Panc1 (cell line): ENCODE measurements around the gene YIF1A. TPM values are rescaled to one million over a fixed set of nuclear protein-coding genes. Genes with fewer than 3 reads are reported as not detected.
A peak's percentile ranks its signal among the peaks of the same experiment; 100 is the strongest.
"Not testable (repeated sequence)": the region's sequence is repeated elsewhere in the genome, so short reads cannot be mapped to it uniquely, and the experiment has no call there.

Experiments
- ATAC-seq: fragments of 200-7000 bp; cut with Tn5 transposase; 2 replicates; pipeline ENCODE4 v1.9.1; 2020; ENCODE audit warnings: mild to moderate bottlenecking, moderate library complexity
- BruUV-seq: library from RNA; stranded (reverse); fragments of 400-500 nt; replicated peaks from 2 replicates; lab custom pipeline; 2021; lab: Mats Ljungman, UMichigan
- CTCF ChIA-PET: fragments of 300-600 bp; sonication (Branson Sonifier 250); formaldehyde crosslinking; loops from one replicate; lab custom pipeline; 2022; ENCODE audit warnings: antibody characterized with exemption; lab: Charles Lee
- POLR2A ChIA-PET: fragments of 300-600 bp; sonication (Branson Sonifier 250); formaldehyde crosslinking; loops from one replicate; lab custom pipeline; 2022; ENCODE audit warnings: antibody characterized with exemption; lab: Charles Lee
- DNase-seq: peaks from one replicate; pipeline ENCODE4 v3.0.0-alpha.2; 2010; ENCODE audit warnings: low read depth, low spot score
- H3K27ac ChIP-seq: 2 replicates; pipeline ENCODE4 v1.5.1; 2011; ENCODE audit warnings: mild to moderate bottlenecking, low read length, inconsistent platforms
- H3K27me3 ChIP-seq: fragments of 200-500 bp; sonication (Bioruptor generic); 2 replicates; pipeline ENCODE4 v1.6.0; 2014; ENCODE audit warnings: low read length, inconsistent platforms; ENCODE audit not compliant: control insufficient read depth, insufficient read depth
- H3K36me3 ChIP-seq: fragments of 200-500 bp; sonication (Bioruptor generic); 2 replicates; pipeline ENCODE4 v1.5.1; 2014; ENCODE audit warnings: inconsistent platforms, mild to moderate bottlenecking, low read length, moderate library complexity; ENCODE audit not compliant: control insufficient read depth, insufficient read depth
- H3K4me1 ChIP-seq: 2 replicates; pipeline ENCODE4 v1.5.1; 2011; ENCODE audit warnings: inconsistent platforms, mild to moderate bottlenecking, low read length, moderate library complexity; ENCODE audit not compliant: control insufficient read depth, insufficient read depth
- H3K4me3 ChIP-seq, 2 experiments: 2 replicates each; pipeline ENCODE4 v1.5.1; 2011 to 2012; ENCODE audit warnings: low read depth in 2 of 2, low read length in 2 of 2, mild to moderate bottlenecking in 2 of 2, inconsistent platforms in 1 of 2, moderate library complexity in 1 of 2
- H3K9me3 ChIP-seq: fragments of 200-500 bp; sonication (Bioruptor generic); 2 replicates; pipeline ENCODE4 v1.5.1; 2014; ENCODE audit warnings: low read depth, mild to moderate bottlenecking, inconsistent platforms, low read length, moderate library complexity; ENCODE audit not compliant: control insufficient read depth, insufficient read depth
- POLR2AphosphoS5 ChIP-seq: IDR thresholded peaks from 2 replicates; pipeline ENCODE4 v1.6.1; 2012; ENCODE audit warnings: mild to moderate bottlenecking, low read depth, low read length, moderate library complexity
- SIN3A ChIP-seq: IDR thresholded peaks from 2 replicates; pipeline ENCODE4 v1.6.1; 2012; ENCODE audit warnings: low read depth, mild to moderate bottlenecking, low read length, moderate library complexity, borderline replicate concordance; ENCODE audit not compliant: insufficient read depth
- TCF7L2 ChIP-seq: IDR thresholded peaks from 2 replicates; pipeline ENCODE4 v1.6.1; 2011; ENCODE audit warnings: mild to moderate bottlenecking, low read depth, low read length, inconsistent platforms
- in situ Hi-C: cut with HindIII; loops from 2 replicates; pipeline ENCODE4 v1.10.0; 2016; ENCODE audit warnings: low sequenced_read_pairs, low pct_unique_long_range_greater_than_20kb
- intact Hi-C: fragments of 100-400 bp; cut with micrococcal nuclease; formaldehyde crosslinking; loops from one replicate; pipeline ENCODE4 v1.10.0; 2022; ENCODE audit not compliant: unreplicated experiment
- total RNA-seq: library from RNA; stranded (reverse); gene quantifications from one replicate; pipeline ENCODE4 v1.2.1, GENCODE V29; 2021; ENCODE audit not compliant: unreplicated experiment
- TF ChIP-seq, protein P1 (sequence below), 2 experiments: IDR thresholded peaks; 2 replicates each; pipeline ENCODE4 v1.6.1; 2011 to 2012; ENCODE audit warnings: low read depth in 2 of 2, control low read depth in 1 of 2, low read length in 1 of 2, mild to moderate bottlenecking in 1 of 2, moderate library complexity in 1 of 2; ENCODE audit not compliant: insufficient read depth in 1 of 2
- TF ChIP-seq, protein P2 (sequence below): fragments of 450-650 bp; IDR thresholded peaks from 2 replicates; pipeline ENCODE4 v1.5.1; 2017; ENCODE audit warnings: mild to moderate bottlenecking

The YIF1A gene
- total RNA-seq, 1 experiment from 2014 or later, result 196 TPM

DNA sequence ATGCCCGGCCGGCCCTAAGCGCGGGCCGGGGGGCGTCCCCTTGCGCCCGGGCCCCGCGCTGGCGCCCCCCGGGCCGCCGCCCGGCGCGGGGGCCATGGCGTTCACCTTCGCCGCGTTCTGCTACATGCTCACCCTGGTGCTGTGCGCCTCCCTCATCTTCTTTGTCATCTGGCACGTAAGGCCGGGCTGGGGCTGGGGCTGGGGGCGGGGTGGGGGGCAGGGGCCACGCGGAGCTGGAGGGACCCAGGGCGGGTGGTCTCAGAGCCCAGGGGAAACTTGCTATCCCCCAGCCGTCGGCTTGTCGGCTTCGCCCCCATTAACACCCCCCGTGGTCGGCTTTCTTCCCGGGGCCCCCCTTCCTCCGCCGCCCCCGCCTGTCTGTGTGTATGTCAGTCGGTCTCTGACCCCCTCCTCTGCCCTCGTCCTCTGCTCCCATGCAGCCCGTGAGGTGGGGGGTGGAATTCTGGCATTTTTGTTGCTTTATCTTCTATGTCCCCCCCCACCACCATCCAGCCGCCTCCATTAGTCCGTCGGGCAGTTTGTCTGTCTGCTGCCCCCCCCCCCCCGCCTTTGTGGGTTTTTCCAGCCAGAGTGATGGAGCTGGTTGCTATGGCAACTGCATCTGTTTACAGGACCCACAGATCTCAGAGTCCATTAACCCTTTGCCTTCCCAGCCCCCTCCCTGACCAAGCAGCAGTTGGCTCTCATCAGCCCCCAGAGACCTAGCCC is 10.4 kb downstream of the YIF1A start:
- no peak overlapping the region for H3K27ac ChIP-seq
- no peaks in the 10 kb centered on the region for H3K27me3 ChIP-seq
- in situ Hi-C loops, result no loop called here
- CTCF ChIA-PET, result interaction anchor here (0.8 kb wide), 1 partner anchor 126 kb away, joined by 27 read pairs; no protein-coding TSS in a partner anchor
- intact Hi-C loops, result no loop called here
- DNase-seq, result no peak
- POLR2A ChIA-PET, result interaction anchor here (0.8 kb wide), 1 partner anchor 11 kb away, joined by 7 read pairs; the partner anchor contains the start of gene YIF1A
- BruUV-seq, result no TSS peak
- H3K4me1 ChIP-seq, result peaks cover 30% of the 10 kb centered on the region
- TF ChIP-seq POLR2AphosphoS5, result no peak
- TF ChIP-seq, protein P1, sequence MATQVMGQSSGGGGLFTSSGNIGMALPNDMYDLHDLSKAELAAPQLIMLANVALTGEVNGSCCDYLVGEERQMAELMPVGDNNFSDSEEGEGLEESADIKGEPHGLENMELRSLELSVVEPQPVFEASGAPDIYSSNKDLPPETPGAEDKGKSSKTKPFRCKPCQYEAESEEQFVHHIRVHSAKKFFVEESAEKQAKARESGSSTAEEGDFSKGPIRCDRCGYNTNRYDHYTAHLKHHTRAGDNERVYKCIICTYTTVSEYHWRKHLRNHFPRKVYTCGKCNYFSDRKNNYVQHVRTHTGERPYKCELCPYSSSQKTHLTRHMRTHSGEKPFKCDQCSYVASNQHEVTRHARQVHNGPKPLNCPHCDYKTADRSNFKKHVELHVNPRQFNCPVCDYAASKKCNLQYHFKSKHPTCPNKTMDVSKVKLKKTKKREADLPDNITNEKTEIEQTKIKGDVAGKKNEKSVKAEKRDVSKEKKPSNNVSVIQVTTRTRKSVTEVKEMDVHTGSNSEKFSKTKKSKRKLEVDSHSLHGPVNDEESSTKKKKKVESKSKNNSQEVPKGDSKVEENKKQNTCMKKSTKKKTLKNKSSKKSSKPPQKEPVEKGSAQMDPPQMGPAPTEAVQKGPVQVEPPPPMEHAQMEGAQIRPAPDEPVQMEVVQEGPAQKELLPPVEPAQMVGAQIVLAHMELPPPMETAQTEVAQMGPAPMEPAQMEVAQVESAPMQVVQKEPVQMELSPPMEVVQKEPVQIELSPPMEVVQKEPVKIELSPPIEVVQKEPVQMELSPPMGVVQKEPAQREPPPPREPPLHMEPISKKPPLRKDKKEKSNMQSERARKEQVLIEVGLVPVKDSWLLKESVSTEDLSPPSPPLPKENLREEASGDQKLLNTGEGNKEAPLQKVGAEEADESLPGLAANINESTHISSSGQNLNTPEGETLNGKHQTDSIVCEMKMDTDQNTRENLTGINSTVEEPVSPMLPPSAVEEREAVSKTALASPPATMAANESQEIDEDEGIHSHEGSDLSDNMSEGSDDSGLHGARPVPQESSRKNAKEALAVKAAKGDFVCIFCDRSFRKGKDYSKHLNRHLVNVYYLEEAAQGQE (IDR thresholded peaks at IDR 0.05; ENCODE audit: insufficient read depth in 1 of 2, low read depth in 2 of 2, low read length in 1 of 2), result no peak
- no peak for TF ChIP-seq SIN3A
- TF ChIP-seq, protein P2, sequence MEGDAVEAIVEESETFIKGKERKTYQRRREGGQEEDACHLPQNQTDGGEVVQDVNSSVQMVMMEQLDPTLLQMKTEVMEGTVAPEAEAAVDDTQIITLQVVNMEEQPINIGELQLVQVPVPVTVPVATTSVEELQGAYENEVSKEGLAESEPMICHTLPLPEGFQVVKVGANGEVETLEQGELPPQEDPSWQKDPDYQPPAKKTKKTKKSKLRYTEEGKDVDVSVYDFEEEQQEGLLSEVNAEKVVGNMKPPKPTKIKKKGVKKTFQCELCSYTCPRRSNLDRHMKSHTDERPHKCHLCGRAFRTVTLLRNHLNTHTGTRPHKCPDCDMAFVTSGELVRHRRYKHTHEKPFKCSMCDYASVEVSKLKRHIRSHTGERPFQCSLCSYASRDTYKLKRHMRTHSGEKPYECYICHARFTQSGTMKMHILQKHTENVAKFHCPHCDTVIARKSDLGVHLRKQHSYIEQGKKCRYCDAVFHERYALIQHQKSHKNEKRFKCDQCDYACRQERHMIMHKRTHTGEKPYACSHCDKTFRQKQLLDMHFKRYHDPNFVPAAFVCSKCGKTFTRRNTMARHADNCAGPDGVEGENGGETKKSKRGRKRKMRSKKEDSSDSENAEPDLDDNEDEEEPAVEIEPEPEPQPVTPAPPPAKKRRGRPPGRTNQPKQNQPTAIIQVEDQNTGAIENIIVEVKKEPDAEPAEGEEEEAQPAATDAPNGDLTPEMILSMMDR, result no peak
- TF ChIP-seq TCF7L2, result no peak
- no peak for ATAC-seq
- H3K4me3 ChIP-seq, result peak overlapping the region; percentile 39 to 40
- H3K36me3 ChIP-seq, result 0 out of 2 replicates have a peak, but pooled peaks cover 5% of the 10 kb centered on the region
- H3K9me3 ChIP-seq, result no peaks in the 10 kb centered on the region

DNA sequence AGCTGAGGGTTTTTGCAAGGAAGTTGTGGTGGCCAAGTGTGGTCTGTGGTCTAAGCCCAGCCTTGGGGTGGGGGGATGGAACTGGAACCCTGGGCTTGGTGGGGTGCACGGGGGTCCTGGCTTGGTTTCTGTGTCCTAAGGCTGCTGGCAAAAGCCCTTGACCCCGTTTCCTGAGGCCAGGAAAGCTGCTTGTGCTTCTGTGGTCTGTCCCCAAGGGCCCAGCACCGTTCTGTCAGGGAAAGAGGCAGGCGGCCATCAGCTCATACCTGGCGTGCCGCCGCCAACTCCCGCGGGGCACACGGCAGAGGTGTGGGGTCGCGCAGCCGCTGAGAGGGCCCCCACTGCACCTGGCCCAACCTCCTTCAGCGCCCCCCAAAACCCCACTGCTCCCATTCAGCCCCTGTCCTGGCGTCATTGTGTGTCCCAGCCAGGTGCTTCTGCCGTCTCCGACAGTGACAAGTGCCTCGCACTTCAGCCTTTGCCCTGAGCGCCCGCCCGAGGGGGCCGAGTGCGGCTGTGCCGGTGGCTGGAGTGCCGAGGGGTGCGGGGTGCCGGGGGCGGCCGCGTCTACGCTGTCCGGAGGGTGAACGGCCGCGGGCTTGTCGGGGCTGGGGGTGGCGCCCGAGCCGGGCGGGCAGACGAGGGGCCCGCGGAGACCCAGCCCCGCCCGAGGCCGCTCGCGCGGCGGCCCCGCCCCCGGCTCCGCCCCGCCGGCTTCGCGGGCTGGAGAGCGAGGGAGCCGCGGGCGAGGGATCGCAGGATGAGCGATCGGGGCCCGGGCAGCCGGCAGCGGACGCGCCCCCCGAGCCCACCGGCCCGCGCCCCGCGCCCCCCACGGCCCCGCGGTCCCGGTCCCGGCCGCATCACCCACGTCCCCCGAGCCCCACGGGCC is 11.2 kb downstream of the YIF1A start, which contains the start of gene CNIH2:
Gene CNIH2 (plus strand): TSS at position 705 of the 892 bp plus-strand sequence. CDS start 282 bp downstream, outside the sequence.
- H3K4me3 ChIP-seq, result peak within 1 kb of the TSS; percentile 40 to 49
- intact Hi-C loops, result no loop called here
- ATAC-seq, result peak; percentile 70
- no peaks in the 10 kb centered on the region for H3K9me3 ChIP-seq
- no peak for DNase-seq
- peak within 1 kb of the TSS; percentile 63; the same call in 1 of the 2 replicates for H3K27ac ChIP-seq
- CTCF ChIA-PET, result interaction anchor here (0.5 to 0.6 kb wide), 2 partner anchors 17 to 1032 kb away, joined by 3 to 4 read pairs; no protein-coding TSS in a partner anchor
- peaks cover 8% of the 10 kb centered on the region; the same call in 1 of the 2 replicates for H3K36me3 ChIP-seq
- POLR2A ChIA-PET, result interaction anchor here (0.5 to 1.3 kb wide), 2 partner anchors 11 to 361 kb away, joined by 6 to 14 read pairs; partner anchors contain the start of gene YIF1A
- TF ChIP-seq SIN3A (peak; percentile 76; the same call in 1 of the 2 replicates), TCF7L2 (no peak), POLR2AphosphoS5 (peak; percentile 75)
- in situ Hi-C loops, result no loop called here
- BruUV-seq, result no TSS peak
- H3K4me1 ChIP-seq, result peaks cover 25% of the 10 kb centered on the region
- no peaks in the 10 kb centered on the region for H3K27me3 ChIP-seq

DNA sequence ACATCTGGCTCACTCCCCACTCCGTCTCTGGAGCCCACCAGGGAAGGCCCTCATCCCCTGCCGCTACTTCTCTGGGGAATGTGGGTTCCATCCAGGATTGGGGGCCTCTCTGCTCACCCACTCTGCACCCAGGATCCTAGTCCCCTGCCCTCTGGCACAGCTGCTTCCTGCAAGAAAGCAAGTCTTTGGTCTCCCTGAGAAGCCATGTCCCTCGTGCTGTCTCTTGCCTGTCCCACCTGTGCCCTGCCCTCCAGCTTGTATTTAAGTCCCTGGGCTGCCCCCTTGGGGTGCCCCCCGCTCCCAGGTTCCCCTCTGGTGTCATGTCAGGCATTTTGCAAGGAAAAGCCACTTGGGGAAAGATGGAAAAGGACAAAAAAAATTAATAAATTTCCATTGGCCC is 11.9 kb downstream of the YIF1A start:
- H3K27me3 ChIP-seq, H3K9me3 ChIP-seq, BruUV-seq, H3K4me3 ChIP-seq, H3K36me3 ChIP-seq, intact Hi-C loops, in situ Hi-C loops, ATAC-seq, DNase-seq: not testable (repeated sequence)
- ChIA-PET POLR2A (interaction anchor here (0.5 to 1.3 kb wide), 2 partner anchors 12 to 362 kb away, joined by 6 to 14 read pairs; partner anchors contain the start of gene YIF1A), CTCF (interaction anchor here (0.5 to 0.6 kb wide), 2 partner anchors 16 to 1033 kb away, joined by 3 to 4 read pairs; no protein-coding TSS in a partner anchor)
- H3K4me1 ChIP-seq, result peaks cover 23% of the 10 kb centered on the region
- peak overlapping the region; percentile 63; the same call in 1 of the 2 replicates for H3K27ac ChIP-seq

DNA sequence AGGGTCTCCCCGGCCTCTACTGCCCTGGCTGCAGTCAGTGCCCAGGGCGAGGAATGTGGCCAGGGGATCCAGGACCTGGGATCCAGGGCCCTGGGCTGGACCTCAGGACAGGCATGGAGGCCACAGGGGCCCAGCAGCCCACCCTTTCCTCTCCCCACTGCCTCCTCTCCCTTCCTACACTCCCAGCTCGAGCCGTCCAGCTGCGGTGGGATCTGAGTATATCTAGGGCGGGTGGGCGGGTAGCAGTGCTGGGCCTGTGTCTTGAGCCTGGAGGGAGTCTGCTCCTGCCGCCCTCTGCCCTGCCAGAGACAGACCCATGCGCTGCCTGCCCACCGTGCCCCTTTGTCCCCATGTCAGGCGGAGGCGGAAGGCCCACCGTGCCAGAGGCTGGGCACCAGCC is 12.3 kb downstream of the YIF1A start:
- H3K4me3 ChIP-seq, H3K9me3 ChIP-seq, H3K27ac ChIP-seq, CTCF ChIA-PET, in situ Hi-C loops, ATAC-seq, DNase-seq, intact Hi-C loops, H3K27me3 ChIP-seq, BruUV-seq: not testable (repeated sequence)
- Histone ChIP-seq H3K4me1 (peaks cover 20% of the 10 kb centered on the region), H3K36me3 (peaks cover 11% of the 10 kb centered on the region; the same call in 1 of the 2 replicates)
- POLR2A ChIA-PET, result interaction anchor here (1.3 kb wide), 1 partner anchor 12 kb away, joined by 6 read pairs; the partner anchor contains the start of gene YIF1A
